Progenitor cell of endocrine pancreas (in vitro differentiated cells): ENCODE results near the gene SLC2A4. TPM values are rescaled to one million over a fixed set of nuclear protein-coding genes. Genes with fewer than 3 reads are reported as not detected.

ENCODE experiments used
- DNase-seq: peaks from one replicate; pipeline ENCODE4 v3.0.0; 2021; ENCODE audit warnings: low spot score; ENCODE audit not compliant: unreplicated experiment
- H3K27ac Mint-ChIP-seq: 2 replicates; pipeline ENCODE4 v1.8.0; 2021; ENCODE audit warnings: mild to moderate bottlenecking, moderate library complexity, mixed read lengths
- H3K27me3 Mint-ChIP-seq: 2 replicates; pipeline ENCODE4 v1.8.0; 2021; ENCODE audit warnings: mixed read lengths
- H3K36me3 Mint-ChIP-seq: 2 replicates; pipeline ENCODE4 v1.8.0; 2022; ENCODE audit warnings: mixed read lengths; ENCODE audit not compliant: insufficient read depth
- H3K4me1 Mint-ChIP-seq: 2 replicates; pipeline ENCODE4 v1.8.0; 2021; ENCODE audit warnings: low read depth, mixed read lengths
- H3K4me3 Mint-ChIP-seq: 2 replicates; pipeline ENCODE4 v1.8.0; 2021; ENCODE audit warnings: low read depth, mild to moderate bottlenecking, moderate library complexity, mixed read lengths
- H3K9me3 Mint-ChIP-seq: 2 replicates; pipeline ENCODE4 v1.8.0; 2021; ENCODE audit warnings: low read depth, mixed read lengths
- total RNA-seq: library from RNA; stranded (reverse); gene quantifications from 2 replicates; pipeline ENCODE4 v1.2.1, GENCODE V29; 2021
- TF ChIP-seq, protein P1 (sequence below): fragments of 200-600 bp; sonication (generic); IDR thresholded peaks from one replicate; pipeline ENCODE4 v1.5.0; 2021; ENCODE audit warnings: antibody characterized with exemption, mild to moderate bottlenecking; ENCODE audit not compliant: unreplicated experiment

Gene SLC2A4
- total RNA-seq, 1 donor from 2014 or later = 1.5 TPM

- no peak for DNase-seq
- no peak overlapping the region for H3K27ac Mint-ChIP-seq
- TF ChIP-seq, protein P1, sequence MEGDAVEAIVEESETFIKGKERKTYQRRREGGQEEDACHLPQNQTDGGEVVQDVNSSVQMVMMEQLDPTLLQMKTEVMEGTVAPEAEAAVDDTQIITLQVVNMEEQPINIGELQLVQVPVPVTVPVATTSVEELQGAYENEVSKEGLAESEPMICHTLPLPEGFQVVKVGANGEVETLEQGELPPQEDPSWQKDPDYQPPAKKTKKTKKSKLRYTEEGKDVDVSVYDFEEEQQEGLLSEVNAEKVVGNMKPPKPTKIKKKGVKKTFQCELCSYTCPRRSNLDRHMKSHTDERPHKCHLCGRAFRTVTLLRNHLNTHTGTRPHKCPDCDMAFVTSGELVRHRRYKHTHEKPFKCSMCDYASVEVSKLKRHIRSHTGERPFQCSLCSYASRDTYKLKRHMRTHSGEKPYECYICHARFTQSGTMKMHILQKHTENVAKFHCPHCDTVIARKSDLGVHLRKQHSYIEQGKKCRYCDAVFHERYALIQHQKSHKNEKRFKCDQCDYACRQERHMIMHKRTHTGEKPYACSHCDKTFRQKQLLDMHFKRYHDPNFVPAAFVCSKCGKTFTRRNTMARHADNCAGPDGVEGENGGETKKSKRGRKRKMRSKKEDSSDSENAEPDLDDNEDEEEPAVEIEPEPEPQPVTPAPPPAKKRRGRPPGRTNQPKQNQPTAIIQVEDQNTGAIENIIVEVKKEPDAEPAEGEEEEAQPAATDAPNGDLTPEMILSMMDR = no peak
- no peaks in the 10 kb centered on the region for H3K27me3 Mint-ChIP-seq
- H3K4me3 Mint-ChIP-seq = no peak overlapping the region
- H3K4me1 Mint-ChIP-seq = peaks cover 11% of the 10 kb centered on the region
- peaks cover 8% of the 10 kb centered on the region for H3K36me3 Mint-ChIP-seq
- H3K9me3 Mint-ChIP-seq = no peaks in the 10 kb centered on the region
These were observed 44.7 kb downstream of the SLC2A4 start for GRCh38 chr17:7326186-7326585.

DNA sequence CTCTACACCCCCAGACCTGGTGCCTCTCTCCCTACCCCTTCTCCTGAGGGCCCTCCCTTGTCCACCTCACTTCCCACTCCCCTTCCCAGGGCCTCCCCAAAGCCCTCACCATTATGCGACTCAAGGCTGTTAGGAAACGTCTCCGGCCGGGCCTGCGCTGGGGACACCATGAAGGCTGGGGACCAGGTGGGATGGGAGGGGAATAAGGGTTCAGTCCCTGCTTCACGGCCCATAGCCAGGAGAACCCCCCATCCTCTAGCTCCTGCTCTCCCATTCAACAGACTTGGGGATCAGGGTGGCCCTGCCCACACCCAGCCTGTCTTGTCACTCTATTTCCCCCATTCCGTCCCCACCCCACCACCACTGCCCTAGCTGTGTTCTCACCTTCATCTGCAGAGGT, 45.5 kb downstream of the SLC2A4 start:
- Mint-ChIP-seq H3K36me3 (peaks cover 4% of the 10 kb centered on the region), H3K4me3 (no peak overlapping the region), H3K9me3 (no peaks in the 10 kb centered on the region), H3K27ac (no peak overlapping the region), H3K27me3 (no peaks in the 10 kb centered on the region), H3K4me1 (peaks cover 11% of the 10 kb centered on the region)
- DNase-seq = no peak
- TF ChIP-seq, protein P1 = no peak

DNA sequence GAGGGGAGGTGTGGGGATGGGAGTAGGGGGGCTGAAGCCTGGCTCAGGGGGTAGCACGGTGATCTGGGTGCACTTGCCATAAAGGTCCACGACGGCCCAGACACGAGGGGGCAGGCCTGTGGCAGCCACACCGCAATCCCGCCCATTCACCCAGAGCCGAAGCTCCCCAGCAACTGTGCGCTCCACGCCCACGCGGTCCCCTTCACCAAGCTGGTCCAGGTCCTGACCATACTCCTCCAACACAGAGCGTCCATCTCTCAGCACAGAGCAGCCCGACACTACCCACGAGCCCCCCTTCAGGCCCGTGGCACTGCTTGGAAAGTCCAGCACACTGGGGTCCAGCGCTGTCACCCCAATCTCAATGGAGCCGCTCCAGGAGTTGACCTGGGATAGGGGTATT, 46.0 kb downstream of the SLC2A4 start:
- TF ChIP-seq, protein P1 = no peak
- Mint-ChIP-seq H3K4me1 (peaks cover 11% of the 10 kb centered on the region), H3K27ac (peak overlapping the region; percentile 73), H3K36me3 (peaks cover 4% of the 10 kb centered on the region), H3K4me3 (peak overlapping the region; percentile 48), H3K27me3 (no peaks in the 10 kb centered on the region), H3K9me3 (no peaks in the 10 kb centered on the region)
- DNase-seq = no peak

DNA sequence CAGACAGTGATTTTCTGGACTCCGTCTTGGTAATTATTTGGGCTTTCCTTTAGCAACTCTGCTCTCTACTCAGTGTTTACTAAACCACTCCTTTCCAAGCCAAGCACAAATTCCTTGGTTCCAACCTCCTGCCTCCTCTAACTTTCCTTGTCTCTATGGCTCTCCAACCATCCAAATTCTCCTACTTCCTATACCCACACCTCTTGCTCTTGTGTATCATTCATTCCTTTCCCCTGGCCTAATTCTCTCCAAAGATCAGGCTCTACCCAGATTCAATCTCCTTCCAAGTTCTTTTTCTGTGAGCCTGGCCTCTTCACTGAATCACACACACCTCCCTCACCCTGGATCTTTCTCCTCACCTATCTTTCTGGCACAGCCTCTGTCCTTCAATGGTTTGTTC, 46.5 kb downstream of the SLC2A4 start:
- no peak for DNase-seq
- Mint-ChIP-seq H3K36me3 (peaks cover 4% of the 10 kb centered on the region), H3K4me1 (peaks cover 11% of the 10 kb centered on the region), H3K27me3 (no peaks in the 10 kb centered on the region), H3K4me3 (peak overlapping the region; percentile 95), H3K9me3 (no peaks in the 10 kb centered on the region), H3K27ac (peak overlapping the region; percentile 97)
- TF ChIP-seq, protein P1 = no peak

DNA sequence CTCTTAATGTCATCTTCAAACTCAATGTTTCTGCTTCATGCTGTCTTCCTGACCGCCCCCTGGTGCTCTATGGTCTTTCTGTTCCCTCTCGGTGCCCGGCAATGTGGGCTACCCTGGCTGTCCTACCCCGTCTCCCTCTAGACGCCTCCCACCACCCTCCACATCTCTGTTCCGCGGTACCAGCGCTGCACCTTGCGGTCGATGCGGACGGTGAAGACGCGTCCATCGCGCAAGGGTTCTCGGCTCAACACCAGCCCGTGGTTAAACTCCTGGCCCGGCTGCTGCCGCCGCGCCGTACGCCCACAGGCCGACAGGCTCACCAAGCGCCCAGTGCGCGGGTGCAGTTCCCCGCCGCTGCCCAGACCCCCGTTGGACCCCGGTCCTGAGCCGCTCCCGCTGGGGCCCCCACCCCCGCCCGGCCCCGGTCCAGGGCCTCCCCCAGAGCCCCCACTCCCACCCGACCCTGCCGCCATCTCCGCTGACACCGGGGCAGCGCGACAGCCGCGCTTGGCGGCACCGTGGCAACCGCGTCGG, 47.4 kb downstream of the SLC2A4 start, which contains the start of gene NEURL4:
TSS of gene NEURL4 (minus strand) at position 496 of the 534 bp plus-strand sequence. CDS start at position 473, 23 bp downstream.
- Mint-ChIP-seq H3K9me3 (no peaks in the 10 kb centered on the region), H3K4me3 (peak within 1 kb of the TSS; percentile 95), H3K27ac (peak within 1 kb of the TSS; percentile 98), H3K27me3 (no peaks in the 10 kb centered on the region), H3K4me1 (peaks cover 11% of the 10 kb centered on the region), H3K36me3 (peaks cover 2% of the 10 kb centered on the region)
- DNase-seq = peak; percentile 37
- TF ChIP-seq, protein P1 = peak; percentile 10
